DMS53 treated with DMSO at 0.1 percent for 48 hours (cell line): ENCODE measurements around the gene CATSPERB.
"Not testable (repeated sequence)": the region's sequence is repeated elsewhere in the genome, so short reads cannot be mapped to it uniquely, and the experiment has no call there.

ENCODE experiments used
- DNase-seq: peaks from one replicate; lab custom pipeline; 2025; ENCODE audit not compliant: unreplicated experiment; lab: John Stamatoyannopoulos, UW

Gene CATSPERB

GRCh38 chr14:91732859-91733477, 1.1 kb upstream of the CATSPERB start:
- DNase-seq: no peak

- DNase-seq: no peak
Observed at GRCh38 chr14:91732439-91732838, 553 bp upstream of the CATSPERB start.

DNA sequence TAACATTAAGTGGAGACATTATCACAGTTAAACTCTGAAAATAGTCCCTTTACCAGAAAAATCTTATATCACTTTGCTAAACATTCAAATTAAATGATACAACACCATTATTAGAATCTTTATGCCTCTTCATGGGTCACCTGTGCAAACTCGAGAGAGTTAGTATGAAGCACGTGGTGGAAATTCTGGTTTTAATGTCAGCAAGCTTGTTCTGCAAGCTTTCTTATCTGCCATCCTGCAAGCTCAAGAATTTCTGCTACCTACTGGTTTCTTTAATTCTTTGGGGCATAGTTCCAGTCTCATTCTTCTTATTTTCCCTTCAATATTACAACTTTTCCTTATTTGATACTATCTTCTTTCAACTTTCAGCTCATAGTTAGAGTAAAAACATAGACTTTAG, 868 bp downstream of the CATSPERB start:
- no peak for DNase-seq

GRCh38 chr14:91729756-91730155, 2.1 kb downstream of the CATSPERB start:
- DNase-seq: no peak

DNA sequence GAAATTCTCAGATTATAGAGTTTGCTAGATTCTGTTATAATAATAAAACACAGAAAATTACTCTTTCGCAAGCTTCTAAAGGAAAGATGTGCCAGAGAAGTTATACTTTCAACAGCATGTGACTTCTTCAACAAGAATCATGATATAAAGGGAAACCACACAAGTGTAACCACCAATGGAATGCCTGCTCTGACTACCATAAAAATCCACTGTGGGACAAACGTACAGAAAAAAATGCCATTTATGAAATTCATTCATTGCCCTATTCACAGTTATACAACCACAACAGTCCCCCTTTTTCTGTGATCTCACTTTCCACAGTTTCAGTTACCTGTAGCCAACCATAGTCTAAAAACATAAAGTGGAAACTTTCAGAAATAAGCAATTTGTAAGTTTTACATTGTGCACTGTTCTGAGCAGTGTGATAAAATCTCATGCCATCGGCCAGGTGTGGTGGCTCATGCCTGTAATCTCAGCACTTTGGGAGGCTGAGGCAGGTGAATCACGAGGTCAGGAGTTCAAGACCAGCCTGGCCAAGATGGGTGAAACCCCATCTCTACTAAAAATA, 3.2 kb downstream of the CATSPERB start:
- no peak for DNase-seq

GRCh38 chr14:91727121-91727520, 4.8 kb downstream of the CATSPERB start:
- no peak for DNase-seq

GRCh38 chr14:91723501-91723900, 8.4 kb downstream of the CATSPERB start:
- no peak for DNase-seq

- no peak for DNase-seq
Observed at GRCh38 chr14:91722386-91722785, 9.5 kb downstream of the CATSPERB start.

DNA sequence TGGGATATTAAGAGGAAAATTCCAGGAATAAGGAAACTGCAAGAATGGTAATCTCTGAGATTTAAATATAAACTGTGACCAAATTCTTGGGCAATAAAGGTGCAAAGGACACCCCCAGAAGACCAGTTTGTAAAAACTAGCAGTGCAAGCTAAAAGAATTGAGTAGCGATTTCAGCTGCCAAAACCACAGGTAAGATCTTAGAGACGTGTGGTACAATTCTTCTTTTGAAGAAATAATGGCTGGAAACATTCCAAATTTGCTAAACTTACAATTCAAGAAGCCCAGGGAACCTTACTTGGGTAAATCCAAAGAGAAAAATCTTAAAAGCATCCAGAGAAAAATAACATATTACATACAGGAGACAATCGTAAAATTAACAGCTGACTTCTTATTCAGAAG, 12.0 kb downstream of the CATSPERB start:
- no peak for DNase-seq

DNA sequence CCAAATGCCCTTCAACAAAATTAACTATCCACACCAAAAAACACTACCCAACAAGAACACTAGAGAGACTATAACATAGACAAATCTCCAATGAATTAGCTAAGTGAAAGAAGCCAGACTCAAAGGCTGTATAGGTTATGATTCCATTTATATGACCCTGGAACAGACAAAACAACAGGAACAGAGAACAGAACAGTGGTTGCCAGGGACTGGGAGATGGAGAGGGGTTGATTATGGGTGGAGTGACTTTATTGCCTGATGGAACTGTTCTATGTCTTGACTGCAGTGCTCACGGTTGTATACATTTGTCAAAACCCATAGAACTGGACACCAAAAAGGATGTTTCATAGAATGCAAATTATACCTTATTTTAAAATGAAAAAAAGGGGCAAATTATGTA, 14.9 kb downstream of the CATSPERB start:
- DNase-seq: no peak

DNA sequence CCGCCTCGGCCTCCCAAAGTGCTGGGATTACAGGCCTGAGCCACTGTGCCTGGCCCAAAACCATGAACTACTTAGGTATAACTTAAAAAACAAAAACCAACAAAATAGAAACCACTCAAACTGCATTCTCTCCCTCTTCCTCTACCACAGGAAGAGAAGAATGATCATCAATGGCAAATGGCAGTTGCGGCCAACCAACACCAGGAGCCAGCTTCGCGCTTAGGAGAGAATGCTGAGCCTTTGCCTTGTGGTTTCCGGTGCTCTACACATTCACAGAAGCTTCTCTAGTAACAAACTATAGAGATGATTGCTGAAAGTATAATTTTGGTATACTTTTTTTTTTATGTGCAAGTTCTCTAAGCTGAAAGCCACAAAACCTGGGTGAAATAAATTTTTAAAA, 17.1 kb downstream of the CATSPERB start:
- DNase-seq: no peak

GRCh38 chr14:91708795-91709194, 23.1 kb downstream of the CATSPERB start:
- no peak for DNase-seq

- no peak for DNase-seq
Observed at GRCh38 chr14:91706996-91707395, 24.9 kb downstream of the CATSPERB start.

GRCh38 chr14:91694643-91695042, 37.2 kb downstream of the CATSPERB start:
- DNase-seq: no peak

- no peak for DNase-seq
Observed at GRCh38 chr14:91693346-91693745, 38.5 kb downstream of the CATSPERB start.

- DNase-seq: no peak
Observed at GRCh38 chr14:91692075-91692474, 39.8 kb downstream of the CATSPERB start.

DNA sequence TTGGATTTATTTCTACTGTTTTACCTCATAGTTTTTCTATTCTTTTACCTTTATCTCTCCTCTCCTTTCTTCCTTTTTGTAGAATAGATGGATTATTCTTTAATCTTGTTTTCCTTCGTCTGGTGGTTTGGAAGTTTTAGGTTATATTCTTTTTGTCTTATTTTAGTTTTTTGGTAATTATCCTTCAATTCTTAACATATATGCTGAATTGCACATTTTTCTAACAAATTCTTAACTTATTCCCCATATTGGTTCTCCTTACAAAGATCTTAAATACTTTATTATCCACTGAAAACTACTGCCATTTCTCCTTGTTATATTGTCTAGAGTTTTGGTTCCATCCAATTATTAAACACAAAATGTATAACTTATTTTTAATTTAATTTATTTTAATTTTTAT, 42.3 kb downstream of the CATSPERB start:
- DNase-seq: no peak

DNA sequence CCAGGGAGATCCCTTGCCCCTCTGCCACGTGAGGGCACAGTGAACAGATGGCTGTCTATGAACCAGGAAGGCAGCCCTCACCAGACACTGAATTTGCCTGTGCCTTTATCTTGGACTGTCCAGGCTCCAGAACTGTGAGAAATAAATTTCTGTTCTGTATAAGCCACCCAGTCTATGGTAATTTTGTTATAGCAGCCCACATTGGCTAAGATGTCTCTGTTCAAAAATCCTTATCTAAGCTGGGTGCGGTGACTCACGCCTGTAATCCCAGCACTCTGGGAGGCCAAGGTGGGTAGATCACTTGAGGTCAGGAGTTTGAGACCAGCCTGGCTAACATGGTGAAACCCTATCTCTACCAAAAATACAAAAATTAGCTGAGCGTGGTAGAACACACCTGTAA, 44.5 kb downstream of the CATSPERB start:
- DNase-seq: not testable (repeated sequence)

DNA sequence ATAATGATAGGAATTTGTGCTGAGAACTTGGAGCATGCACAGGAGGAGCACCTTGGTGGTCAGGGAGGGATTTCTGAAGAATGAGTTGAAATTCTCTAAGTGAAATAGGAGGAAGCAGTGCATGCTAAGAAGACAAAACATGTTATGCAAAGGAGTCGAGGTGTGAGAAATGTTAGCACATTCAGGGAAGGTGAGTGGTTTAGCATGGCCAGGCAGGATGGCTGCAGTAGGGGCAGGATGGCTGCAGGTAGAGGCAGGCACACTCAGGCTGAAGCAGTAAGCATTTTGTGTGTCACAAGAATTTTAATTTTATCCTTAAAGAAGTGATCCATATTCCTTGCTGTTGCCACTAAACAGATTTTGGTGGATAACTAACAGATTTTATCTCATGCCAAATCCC, 46.3 kb downstream of the CATSPERB start:
- DNase-seq: no peak

GRCh38 chr14:91681893-91682563, 49.9 kb downstream of the CATSPERB start:
- DNase-seq: no peak

DNA sequence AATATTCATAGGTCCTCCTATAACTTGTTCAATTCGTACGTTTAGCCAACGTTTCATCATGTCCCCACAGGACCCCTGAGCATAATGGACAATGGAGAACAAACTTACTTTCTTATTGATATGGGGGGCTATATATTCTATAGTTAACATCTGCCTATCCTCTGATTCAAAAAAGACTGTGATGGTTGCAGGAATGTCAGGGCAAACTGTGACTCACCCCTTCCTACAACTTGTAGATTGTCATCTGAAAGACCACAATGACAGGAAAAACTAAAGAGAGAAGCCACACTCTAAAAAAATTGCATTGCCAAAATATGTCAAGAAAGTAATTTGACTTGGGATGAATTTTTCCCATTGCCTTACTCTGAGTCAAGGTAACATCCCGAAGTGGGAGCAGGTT, 50.8 kb downstream of the CATSPERB start:
- no peak for DNase-seq

DNA sequence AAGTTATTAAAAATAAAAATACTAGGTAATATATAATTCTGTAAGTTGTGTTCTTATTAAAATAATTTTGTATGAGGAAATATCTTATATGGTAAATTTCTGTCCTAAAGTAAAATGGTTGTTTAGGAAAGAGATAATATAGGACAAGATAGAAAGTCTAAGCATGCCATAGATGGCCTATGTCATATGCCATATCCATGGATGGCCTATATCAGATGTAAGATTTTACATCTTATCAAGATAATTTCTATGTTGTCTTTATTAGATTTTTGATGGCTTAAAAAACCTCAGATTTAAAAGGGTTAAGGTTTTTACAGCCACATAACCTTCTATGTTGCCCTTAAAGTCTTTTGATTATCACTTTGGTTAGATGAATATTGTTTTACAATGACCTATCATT, 52.6 kb downstream of the CATSPERB start:
- no peak for DNase-seq

GRCh38 chr14:91677687-91678086, 54.2 kb downstream of the CATSPERB start:
- DNase-seq: not testable (repeated sequence)
